HG02588 (cell line): Measurements from ENCODE around the gene ZNF784.

Source experiments
- ATAC-seq: cut with Tn5 transposase; IDR thresholded peaks from one replicate; pipeline ENCODE4 v1.9.1; 2021; ENCODE audit warnings: mild to moderate bottlenecking, moderate library complexity; ENCODE audit not compliant: unreplicated experiment

Gene ZNF784

DNA sequence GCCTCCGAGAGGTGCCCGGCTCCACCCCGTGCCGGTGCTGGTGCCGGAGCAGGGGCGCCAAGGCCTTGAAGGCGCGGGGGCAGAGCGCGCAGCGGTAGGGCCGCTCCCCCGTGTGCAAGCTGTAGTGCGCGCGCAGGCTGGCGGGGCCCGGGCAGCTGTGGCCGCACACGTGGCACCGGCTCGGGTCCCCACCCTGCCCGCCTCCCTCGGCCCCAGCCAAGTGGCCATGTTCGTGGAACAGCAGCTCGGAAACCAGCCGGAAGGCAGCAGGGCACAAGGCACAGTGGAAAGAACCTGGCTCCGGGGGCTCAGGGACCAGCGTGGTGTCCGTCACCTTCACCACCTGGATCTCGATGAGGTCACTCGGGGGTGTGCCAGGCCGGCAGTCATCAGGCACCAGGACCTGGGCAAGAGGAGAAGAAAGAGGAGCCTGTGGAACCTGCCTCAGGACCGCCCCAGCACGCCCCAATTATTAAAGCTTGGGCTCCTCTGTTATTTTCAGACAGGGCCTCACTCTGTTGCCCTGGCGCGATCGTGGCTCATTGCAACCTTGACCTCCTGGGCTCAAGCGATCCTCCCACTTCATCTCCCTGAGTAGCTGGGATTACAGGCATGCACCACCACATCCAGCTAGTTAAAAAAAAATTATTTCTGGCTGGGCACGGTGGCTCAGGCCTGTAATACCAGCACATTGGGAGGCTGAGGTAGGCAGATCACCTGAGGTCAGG, 2.0 kb downstream of the ZNF784 start:
- ATAC-seq = no peak

DNA sequence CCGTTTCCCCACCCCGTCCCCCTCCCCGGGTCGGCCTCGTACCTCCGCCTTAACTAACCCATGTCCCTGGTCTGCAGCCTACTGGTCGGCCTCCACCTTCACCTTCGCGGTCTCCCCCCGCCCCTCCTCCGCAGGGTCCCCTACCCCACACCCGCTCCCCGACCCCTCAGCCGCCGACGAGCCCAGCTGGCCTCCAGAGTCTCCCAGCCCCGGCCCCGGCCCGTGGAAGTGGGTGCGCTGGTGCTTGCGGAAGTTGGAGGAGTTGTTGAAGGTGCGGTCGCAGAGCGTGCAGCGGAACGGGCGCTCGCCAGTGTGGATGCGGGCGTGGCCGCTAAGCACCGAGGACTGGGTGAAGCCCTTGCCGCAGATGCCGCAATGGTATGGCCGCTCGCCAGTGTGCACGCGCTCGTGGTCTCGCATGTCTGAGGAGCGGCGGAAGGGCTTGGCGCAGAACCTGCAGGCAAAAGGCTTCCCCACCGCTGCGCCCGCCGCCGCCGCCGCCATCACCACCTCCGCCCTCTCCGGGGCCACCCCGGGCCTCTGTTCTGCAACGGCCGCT, 2.6 kb downstream of the ZNF784 start:
- ATAC-seq = no peak

DNA sequence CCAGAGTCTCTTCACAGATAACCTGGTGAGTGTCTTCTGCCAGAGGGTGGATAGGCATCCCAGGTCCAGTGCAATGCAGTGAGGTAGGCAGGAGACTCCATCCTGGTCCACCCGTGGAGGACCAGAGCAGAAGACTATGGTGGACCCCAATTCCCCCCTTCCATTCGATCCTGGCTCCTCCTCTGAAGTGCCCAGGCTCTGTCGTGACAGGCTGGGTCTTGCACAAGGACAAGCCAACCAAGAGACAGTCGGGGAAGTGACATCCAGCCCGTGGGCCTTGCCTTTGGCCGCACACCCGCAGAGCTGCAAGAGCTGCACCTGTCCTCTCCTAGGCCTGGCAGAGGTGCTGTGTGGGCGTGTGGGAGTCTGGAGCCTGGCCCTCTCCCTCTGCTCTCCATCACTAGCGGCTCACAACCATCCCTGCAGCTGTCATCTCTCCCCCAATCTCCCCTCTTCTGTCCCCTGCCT, 3.1 kb downstream of the ZNF784 start:
- no peak for ATAC-seq

DNA sequence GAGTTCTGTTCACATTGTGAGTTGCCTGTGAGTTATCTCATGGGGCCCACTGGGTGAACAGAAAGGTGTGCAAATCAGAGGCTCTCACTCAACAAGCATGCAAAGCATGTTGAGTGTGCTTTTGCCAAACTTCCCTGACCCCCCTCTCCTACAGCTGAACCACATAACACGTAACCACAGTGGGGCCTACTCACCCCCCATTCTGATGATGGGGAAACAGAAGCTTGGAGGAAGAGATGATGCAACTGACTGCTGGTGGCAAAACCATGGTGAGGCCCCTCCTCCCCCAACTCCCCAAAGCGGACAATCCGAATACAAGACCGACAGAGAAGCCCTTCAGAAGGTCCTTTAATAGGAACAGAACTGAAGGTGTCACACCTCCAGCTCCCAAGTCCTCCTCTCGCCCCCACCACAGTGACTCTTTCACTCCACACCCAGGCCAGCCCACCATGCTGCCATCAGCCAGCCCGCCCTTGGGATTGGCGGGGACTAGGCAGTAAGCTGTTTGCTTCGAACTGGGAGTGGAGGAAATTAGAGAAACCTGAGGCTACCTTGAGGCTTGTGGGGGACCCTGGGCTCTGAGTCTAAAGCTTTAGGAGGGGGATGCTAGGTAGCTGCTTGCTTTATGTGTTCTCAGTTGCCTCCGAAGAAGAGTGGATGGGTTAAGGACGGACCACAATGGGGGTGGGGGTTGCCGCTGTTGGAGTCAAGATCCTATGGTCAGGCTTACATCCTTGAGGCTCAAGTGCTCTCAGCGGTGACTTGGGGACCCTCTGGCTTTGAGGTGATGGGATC, 3.8 kb downstream of the ZNF784 start:
- ATAC-seq = no peak

DNA sequence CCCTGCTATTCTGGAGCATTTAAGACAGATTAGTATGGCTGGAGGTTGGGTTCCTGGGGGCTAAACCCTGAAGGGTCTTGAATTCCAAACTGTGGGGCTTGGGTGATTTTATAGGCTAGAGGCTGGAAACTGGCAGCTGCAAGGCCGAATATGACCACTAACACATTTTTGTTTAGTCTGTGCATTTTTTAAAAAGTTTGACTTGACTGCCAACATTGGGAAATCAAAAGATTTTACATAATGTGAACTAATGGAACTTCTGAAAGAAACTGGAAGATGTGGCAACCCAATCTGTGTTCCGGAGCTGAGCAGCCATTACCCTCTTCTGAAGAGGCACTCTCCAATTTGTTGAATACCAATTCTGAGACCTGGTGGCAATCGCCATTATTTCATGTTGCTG, 5.1 kb downstream of the ZNF784 start:
- ATAC-seq = no peak

DNA sequence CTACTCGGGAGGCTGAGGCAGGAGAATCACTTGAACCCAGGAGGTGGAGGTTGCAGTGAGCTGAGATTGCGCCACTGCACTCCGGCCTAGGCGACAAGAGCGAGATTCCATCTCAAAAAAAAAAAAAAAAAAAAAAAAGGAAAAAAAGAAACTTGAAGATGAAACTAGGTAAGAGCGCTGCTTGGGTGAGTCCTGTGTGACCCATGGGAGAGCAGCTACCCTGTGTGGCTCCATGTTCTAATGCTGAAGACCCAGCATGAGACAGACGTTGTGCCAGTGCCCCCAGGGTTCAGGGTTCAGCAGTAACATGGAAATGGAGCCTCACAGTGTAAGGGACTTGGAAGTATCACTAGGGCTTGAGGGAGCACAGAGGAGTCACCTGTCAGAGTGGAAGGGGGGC, 5.9 kb downstream of the ZNF784 start:
- no peak for ATAC-seq

DNA sequence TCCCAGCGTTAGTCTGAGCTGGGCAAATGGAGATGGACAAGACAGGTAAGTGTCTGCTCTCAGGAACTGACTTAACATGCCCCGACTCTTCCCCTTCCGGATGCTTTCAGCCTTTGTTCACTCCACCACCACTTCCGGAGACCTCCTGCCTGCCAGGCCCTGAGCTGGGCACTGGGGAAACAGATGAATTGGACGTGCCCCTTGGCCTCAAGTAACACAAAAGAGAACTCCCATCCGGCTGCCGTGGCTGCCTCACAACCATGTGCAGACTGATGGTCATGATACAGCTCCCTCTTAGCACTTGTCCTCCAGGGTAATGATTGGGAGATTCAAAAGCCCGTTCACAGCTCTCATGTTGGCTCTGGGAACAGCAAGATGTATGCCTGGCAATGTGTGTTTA, 6.9 kb downstream of the ZNF784 start:
- no peak for ATAC-seq

DNA sequence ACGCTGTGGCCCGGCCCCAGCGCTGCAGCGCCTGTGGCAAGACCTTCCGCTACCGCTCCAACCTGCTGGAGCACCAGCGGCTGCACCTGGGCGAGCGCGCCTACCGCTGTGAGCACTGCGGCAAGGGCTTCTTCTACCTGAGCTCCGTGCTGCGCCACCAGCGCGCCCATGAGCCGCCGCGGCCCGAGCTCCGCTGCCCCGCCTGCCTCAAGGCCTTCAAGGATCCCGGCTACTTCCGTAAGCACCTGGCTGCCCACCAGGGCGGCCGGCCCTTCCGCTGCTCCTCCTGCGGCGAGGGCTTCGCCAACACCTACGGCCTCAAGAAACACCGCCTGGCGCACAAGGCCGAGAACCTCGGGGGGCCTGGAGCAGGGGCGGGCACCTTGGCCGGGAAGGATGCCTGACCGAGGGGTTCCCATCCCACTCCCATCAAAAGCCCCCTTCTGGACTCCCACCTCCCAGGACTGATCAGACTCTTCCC, 7.9 kb downstream of the ZNF784 start:
- ATAC-seq = no peak

DNA sequence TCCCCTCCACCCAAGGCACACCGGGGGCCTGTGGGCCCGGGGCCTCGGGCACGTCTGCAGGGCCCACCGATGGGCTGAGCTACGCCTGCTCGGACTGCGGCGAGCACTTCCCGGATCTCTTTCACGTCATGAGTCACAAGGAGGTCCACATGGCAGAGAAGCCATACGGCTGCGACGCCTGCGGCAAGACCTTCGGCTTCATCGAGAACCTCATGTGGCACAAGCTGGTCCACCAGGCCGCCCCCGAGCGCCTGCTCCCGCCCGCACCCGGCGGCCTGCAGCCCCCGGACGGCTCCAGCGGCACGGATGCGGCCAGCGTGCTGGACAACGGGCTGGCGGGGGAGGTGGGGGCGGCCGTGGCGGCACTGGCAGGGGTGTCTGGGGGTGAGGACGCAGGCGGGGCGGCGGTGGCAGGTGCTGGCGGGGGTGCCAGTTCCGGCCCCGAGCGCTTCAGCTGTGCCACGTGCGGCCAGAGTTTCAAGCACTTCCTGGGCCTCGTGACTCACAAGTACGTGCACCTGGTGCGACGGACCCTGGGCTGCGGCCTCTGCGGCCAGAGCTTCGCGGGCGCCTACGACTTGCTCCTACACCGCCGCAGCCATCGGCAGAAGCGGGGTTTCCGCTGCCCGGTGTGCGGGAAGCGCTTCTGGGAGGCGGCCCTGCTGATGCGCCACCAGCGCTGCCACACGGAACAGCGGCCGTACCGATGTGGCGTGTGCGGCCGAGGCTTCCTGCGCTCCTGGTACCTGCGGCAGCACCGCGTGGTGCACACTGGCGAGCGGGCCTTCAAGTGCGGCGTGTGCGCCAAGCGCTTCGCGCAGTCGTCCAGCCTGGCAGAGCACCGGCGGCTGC, 8.6 kb downstream of the ZNF784 start:
- ATAC-seq = no peak

DNA sequence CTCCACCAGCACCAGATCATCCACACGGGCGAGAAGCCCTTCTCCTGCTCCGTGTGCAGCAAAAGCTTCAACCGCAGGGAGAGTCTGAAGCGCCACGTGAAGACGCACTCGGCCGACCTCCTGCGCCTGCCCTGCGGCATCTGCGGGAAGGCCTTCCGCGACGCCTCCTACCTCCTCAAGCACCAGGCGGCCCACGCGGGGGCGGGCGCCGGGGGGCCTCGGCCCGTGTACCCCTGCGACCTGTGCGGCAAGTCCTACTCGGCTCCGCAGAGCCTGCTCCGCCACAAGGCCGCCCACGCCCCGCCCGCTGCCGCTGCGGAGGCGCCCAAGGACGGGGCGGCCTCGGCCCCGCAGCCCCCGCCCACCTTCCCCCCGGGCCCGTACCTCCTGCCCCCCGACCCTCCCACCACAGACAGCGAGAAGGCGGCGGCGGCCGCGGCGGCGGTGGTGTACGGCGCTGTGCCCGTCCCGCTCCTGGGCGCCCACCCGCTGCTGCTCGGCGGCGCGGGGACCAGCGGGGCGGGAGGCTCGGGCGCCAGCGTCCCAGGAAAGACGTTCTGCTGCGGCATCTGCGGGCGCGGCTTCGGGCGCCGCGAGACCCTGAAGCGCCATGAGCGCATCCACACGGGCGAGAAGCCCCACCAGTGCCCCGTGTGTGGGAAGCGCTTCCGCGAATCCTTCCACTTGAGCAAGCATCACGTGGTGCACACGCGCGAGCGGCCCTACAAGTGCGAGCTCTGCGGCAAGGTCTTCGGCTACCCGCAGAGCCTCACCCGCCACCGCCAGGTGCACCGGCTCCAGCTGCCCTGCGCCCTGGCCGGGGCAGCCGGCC, 9.4 kb downstream of the ZNF784 start:
- no peak for ATAC-seq

DNA sequence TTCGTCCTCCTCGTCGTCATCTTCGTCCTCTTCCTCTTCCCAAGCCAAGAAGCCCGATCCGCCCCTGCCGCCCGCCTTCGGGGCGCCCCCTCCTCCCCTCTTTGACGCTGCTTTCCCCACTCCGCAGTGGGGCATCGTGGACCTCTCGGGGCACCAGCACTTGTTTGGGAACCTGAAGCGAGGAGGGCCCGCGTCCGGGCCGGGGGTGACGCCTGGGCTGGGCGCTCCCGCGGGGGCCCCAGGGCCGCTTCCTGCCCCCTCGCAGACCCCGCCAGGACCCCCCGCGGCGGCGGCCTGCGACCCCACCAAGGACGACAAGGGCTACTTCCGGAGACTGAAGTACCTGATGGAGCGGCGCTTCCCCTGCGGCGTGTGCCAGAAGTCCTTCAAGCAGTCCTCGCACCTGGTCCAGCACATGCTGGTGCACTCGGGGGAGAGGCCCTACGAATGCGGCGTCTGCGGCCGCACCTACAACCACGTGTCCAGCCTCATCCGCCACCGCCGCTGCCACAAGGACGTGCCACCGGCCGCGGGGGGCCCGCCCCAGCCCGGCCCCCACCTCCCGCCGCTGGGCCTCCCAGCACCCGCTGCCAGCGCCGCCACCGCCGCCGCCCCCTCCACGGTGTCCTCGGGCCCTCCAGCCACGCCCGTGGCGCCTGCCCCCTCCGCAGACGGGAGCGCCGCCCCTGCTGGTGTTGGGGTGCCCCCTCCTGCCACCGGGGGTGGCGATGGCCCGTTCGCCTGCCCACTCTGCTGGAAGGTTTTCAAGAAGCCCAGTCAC, 10.2 kb downstream of the ZNF784 start:
- no peak for ATAC-seq

DNA sequence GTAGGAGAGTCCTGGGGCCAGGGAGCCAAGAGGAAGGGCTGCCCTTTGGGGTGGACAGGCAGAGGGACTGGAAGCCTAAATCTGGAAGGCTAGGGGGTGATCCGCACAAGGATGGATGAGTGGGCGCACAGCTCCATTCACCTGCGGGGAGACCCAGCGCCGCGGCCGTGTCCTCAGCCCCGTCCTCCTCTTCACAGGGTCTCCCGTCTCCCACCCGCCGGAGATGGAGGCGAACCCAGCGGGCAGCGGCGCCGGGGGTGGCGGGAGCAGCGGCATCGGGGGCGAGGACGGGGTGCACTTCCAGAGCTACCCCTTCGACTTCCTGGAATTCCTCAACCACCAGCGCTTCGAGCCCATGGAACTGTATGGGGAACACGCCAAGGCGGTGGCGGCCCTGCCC, 11.0 kb downstream of the ZNF784 start:
- no peak for ATAC-seq

DNA sequence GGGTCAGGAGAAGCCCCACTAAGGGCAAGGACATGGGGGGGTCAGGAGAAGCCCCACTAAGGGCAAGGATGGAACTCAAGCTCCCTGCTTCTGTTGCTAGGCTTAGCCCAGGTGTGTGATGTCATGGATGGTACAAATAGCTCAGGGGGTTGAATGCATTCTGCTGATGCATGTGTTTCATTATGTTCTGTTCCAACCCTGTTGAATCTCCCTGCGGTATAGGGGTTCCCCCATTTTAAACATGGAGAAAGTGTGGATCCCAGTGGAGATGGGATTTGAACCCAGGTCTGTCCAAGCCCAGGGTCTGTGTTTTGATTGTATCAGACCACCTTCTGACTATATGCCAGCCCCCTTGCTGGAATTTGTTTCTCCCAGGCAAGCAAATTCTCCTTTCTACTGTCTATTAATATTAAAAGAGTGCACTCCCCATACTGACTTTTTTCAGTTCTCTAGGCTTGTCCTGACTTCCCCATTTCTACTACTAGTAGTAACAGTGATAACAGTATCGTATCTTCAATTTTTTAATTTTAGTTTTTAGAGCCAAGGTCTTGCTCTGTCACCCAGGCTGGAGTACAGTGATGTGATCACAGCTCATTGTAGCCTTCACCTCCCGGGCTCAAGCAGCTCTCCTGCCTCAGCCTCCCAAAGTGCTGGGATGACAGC, 12.3 kb downstream of the ZNF784 start:
- ATAC-seq = no peak

DNA sequence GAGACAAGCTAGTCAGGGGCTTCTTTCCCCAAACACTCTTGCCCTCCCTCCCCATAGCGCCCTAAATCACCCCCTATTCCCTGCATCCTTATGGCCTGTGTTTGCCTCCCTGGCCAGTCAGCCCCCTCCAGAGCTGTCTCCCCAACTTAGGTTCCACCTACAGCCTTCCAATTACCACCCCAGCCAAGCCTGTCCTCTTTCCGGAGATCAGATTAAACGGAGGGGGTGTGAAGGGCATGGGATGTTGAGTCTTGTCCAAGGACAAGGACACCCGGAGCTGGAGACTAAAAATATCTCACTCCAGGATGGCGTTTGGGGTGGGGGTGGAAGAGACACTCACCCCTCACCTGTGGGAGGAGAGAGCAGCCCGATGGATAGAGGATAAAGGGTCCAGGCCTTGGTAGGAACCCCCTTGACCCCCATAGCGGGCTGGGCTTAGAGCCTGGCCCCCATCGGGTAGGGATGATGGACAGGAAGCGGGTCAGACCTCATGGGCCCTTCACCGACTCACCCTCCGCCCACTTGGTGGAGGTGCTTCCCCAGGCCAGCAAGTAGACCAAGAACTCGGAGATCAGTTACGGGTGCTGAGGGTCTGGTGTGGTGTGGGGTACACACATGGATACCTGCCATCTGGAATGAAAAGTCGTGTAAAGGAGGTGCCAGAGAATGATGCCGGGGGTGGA, 12.9 kb downstream of the ZNF784 start:
- no peak for ATAC-seq

DNA sequence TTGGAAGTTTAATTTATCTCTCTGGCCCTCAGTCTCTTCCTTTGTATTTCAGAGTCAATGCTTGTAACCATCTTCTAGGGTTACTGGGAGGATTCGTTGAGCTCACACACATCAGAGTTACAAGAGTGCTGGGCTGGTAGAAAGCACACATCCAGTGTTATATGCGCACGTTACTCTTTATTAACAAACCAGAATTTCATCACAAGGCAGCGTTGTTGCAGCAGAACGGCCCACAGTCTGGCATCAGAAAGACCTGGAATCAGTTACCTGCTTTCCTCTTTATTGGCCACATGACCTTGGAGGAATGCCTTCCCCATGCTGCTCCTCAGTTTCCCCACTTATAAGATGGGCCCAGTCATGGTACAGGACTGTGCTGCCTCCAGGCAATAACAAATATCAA, 15.0 kb downstream of the ZNF784 start:
- no peak for ATAC-seq

DNA sequence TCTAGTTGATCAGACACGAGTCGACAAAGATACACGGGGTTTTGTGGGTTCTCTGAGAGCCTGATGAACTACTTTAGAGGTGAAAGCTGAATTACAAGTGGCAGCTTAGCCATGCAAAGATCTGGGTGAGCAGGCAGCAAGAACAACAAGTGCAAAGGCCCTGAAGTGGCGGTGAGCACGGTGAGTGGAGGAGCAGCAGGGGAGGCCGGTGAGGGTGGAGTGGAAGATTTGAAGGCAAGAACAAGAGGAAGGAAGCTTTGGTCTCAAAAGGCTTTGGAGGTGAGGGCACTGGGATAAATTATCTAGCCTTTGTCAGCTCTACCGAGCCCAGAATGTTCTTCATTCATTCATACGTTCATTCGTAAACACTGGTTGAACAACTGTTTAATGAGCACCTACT, 17.5 kb downstream of the ZNF784 start:
- no peak for ATAC-seq

DNA sequence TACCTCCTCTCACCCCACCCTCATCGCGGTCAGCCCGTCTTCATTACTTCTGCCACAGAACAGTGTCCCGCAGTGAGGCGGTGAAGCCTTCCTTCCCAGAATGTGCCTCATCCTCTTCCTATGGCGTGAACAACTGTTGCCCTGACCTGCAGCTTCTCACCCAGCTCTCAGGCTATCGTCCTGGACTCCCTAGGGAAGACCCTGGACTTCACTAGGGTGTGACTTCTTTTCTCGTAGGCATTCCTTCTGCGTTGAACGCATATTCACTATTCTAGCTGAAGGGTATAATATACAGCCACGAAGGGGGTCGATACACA, 17.9 kb downstream of the ZNF784 start:
- no peak for ATAC-seq
